Myometrial cell (primary cell): ENCODE data around the gene TMA7. TPM values are rescaled to one million over a fixed set of nuclear protein-coding genes. Genes with fewer than 3 reads are reported as not detected.

ENCODE experiments used
- total RNA-seq: library from RNA; depleted of rRNA; stranded (reverse); fragments of >200 nt; gene quantifications from 2 replicates; pipeline ENCODE4 v1.2.3, GENCODE V29; 2015

Gene TMA7
- total RNA-seq: 410 and 450 TPM in 2 replicates

DNA sequence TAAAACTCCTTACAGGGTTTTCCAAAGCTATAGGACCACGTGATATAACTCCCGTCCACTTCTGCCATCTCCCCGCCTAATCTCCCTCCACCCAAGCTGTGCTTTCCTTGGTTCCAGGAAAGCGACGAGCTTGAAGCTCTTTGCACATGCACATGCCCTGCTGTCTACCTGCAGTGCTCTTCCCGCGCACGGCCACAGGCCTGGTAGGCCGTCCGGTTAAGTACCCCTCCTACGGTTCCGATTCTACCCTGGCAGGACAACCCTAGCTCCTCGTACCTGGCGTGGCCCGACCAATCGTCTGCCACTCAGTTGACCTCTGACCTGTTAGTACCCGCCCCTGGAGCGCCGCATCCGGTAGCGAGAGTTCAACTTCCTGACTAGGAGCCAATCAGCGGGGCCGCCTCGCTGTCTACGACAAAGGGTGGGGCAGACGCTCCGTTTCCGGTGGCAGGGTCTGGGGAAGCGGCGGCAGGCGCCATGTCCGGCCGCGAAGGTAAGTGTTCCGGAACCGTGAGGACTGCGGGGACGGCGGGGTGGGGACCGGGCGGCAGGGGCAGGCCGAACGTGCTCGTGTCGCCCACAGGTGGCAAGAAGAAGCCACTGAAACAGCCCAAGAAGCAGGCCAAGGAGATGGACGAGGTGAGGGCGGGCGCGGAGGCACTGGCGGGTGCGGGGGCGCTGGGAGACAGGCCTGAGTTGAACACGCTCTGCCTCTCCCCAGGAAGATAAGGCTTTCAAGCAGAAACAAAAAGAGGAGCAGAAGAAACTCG lies at the start of gene TMA7, which contains the start of gene CCDC51:
Gene TMA7, plus strand, starts transcription at position 438 of the 770 bp plus-strand sequence. Its CDS starts 40 bp downstream, at position 478.
Gene CCDC51, minus strand, starts transcription at position 300 of the 770 bp plus-strand sequence. CDS start 4,991 bp downstream, outside the sequence.

DNA sequence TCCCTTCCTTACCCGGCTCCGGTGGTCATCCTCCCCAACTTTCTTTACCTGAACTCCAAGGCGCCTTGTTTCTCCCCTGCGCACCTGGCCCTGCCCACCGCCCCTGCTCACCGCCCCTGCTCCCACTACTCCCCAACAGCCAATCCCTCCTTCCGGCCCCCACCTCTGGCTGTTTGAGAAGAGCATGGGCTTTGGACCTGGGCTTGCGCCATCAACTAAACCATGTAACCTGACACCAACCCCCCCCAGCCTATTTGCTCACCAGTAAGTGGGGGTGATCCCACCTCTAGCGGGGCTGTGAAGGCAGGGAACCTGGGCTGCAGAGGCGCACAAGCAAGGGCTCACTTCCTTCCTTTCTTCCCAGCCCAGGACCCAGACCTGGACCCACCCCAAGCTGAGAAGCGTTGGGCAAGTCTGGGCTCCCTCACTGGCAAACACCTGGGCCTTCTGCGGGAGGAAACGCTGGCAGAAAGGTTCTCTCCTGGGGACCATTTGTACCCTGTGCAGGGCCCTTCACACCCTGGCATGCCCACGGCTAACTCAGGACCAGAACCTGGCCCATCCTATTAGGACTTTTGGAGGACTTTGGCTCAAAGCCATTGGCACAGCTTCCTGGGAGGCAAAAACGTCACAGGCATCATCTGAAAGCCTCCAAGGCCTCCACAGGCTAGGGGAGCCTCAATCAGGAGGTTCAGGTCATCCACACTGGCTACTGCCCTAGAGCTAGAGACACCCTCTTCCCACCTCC lies 9.9 kb upstream of the TMA7 start, which contains the start of gene PLXNB1:
Gene PLXNB1, minus strand, starts transcription at position 127 of the 748 bp plus-strand sequence. CDS start 5,475 bp downstream, outside the sequence.

DNA sequence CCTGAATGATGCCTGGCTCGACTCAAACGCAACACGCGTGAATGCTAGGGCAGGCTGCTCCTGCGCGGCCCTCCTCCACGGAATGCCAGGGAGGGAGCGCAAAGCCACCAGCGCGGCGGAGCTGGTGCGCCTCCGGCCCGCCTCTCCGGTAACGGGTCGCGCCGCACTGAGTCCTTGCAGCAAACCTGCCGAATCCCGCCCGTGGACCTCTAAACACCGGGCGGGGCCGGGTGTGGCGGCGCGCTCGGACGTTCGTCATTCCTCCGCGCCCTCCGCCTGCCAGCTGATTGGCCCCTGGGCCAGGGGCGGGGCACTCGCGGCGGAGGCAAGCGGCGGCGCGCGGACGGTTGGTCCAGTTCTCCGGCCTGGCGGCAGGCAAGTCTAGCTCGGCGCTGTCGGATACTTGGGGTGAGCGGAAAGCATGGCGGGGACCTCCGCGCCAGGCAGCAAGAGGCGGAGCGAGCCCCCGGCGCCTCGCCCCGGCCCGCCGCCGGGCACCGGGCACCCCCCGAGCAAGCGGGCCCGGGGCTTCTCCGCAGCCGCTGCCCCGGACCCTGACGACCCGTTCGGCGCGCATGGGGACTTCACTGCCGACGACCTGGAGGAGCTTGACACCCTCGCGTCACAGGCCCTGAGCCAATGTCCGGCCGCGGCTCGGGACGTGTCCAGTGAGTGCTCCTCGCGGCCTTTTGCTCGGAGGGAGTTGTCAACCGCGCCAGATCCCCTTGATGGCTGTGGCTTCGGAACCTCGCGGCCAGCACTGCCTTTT lies 6.6 kb downstream of the TMA7 start, which contains the start of gene ATRIP:
Gene ATRIP, plus strand, starts transcription at position 313 of the 769 bp plus-strand sequence. Its CDS starts 109 bp downstream, at position 422.

Other genes with a start within 250 kb of the TMA7 start
- gene CAMP, start 216.8 kb upstream of the TMA7 start, total RNA-seq: not detected in 2 replicates
- 1.4 TPM in 2 replicates for gene ZNF589, start 199.2 kb upstream of the TMA7 start, total RNA-seq
- 35.2 and 35.4 TPM in 2 replicates for gene NME6, start 138.9 kb upstream of the TMA7 start, total RNA-seq
- not detected in 2 replicates for gene SPINK8, start 106.6 kb upstream of the TMA7 start, total RNA-seq
- not detected in 2 replicates for gene FBXW12, start 68.0 kb upstream of the TMA7 start, total RNA-seq
- 17.5 and 18.2 TPM in 2 replicates for gene PLXNB1, start 10.2 kb upstream of the TMA7 start, total RNA-seq
- 14.2 and 24.5 TPM in 2 replicates for gene CCDC51, start 138 bp upstream of the TMA7 start, total RNA-seq
- 4.3 and 17.0 TPM in 2 replicates for gene ATRIP, start 6.5 kb downstream of the TMA7 start, total RNA-seq
- 235 and 272 TPM in 2 replicates for gene SHISA5, start 63.9 kb downstream of the TMA7 start, total RNA-seq
- gene PFKFB4, start 116.5 kb downstream of the TMA7 start, total RNA-seq: 13.8 and 14.4 TPM in 2 replicates
- gene UCN2, start 123.5 kb downstream of the TMA7 start, total RNA-seq: not detected in 2 replicates
- gene COL7A1, start 155.1 kb downstream of the TMA7 start, total RNA-seq: 4.4 and 6.6 TPM in 2 replicates
- gene UQCRC1, start 169.4 kb downstream of the TMA7 start, total RNA-seq: 425 and 465 TPM in 2 replicates
- gene TMEM89, start 181.5 kb downstream of the TMA7 start, total RNA-seq: not detected in 2 replicates
- 19.3 and 26.2 TPM in 2 replicates for gene SLC26A6, start 195.2 kb downstream of the TMA7 start, total RNA-seq
- 0.86 and 1.4 TPM in 2 replicates for gene CELSR3, start 222.6 kb downstream of the TMA7 start, total RNA-seq
- 27.1 and 31.4 TPM in 2 replicates for gene NCKIPSD, start 245.7 kb downstream of the TMA7 start, total RNA-seq